ENCODE measurements around the gene CYTL1.

The CYTL1 gene

GRCh38 chr4:4989083-4989622, 30.1 kb downstream of the CYTL1 start:
- no peak for TF ChIP-seq CTCF (IDR thresholded peaks at IDR 0.05; ENCODE audit: low read depth, low read length)
- no peaks in the 10 kb centered on the region for H3K27me3 ChIP-seq
- no peak for DNase-seq
- no peak overlapping the region for H3K4me3 ChIP-seq (ENCODE audit: low read depth, low read length)
- H3K4me1 ChIP-seq = no peaks in the 10 kb centered on the region
- H3K36me3 ChIP-seq = no peaks in the 10 kb centered on the region
- no peaks in the 10 kb centered on the region for H3K9me3 ChIP-seq

- TF ChIP-seq CTCF (IDR thresholded peaks at IDR 0.05; ENCODE audit: low read depth, low read length) = no peak
- no peaks in the 10 kb centered on the region for H3K27me3 ChIP-seq
- H3K4me1 ChIP-seq = no peaks in the 10 kb centered on the region
- H3K36me3 ChIP-seq = no peaks in the 10 kb centered on the region
- no peak for DNase-seq
- H3K4me3 ChIP-seq (ENCODE audit: low read depth, low read length) = no peak overlapping the region
- H3K9me3 ChIP-seq = no peaks in the 10 kb centered on the region
Observed at GRCh38 chr4:4987656-4988055, 31.6 kb downstream of the CYTL1 start.

- no peak for TF ChIP-seq CTCF (IDR thresholded peaks at IDR 0.05; ENCODE audit: low read depth, low read length)
- Histone ChIP-seq H3K36me3 (no peaks in the 10 kb centered on the region), H3K27me3 (no peaks in the 10 kb centered on the region), H3K4me1 (no peaks in the 10 kb centered on the region), H3K9me3 (no peaks in the 10 kb centered on the region), H3K4me3 (ENCODE audit: low read depth, low read length) (no peak overlapping the region)
- DNase-seq = no peak
Observed at GRCh38 chr4:4986841-4987240, 32.4 kb downstream of the CYTL1 start.

GRCh38 chr4:4985844-4986243, 33.4 kb downstream of the CYTL1 start:
- Histone ChIP-seq H3K36me3 (no peaks in the 10 kb centered on the region), H3K4me3 (ENCODE audit: low read depth, low read length) (no peak overlapping the region), H3K9me3 (no peaks in the 10 kb centered on the region), H3K27me3 (no peaks in the 10 kb centered on the region), H3K4me1 (no peaks in the 10 kb centered on the region)
- DNase-seq = no peak
- peak; percentile 42 for TF ChIP-seq CTCF (IDR thresholded peaks at IDR 0.05; ENCODE audit: low read depth, low read length)

- DNase-seq = no peak
- H3K4me1 ChIP-seq = no peaks in the 10 kb centered on the region
- H3K4me3 ChIP-seq (ENCODE audit: low read depth, low read length) = no peak overlapping the region
- H3K27me3 ChIP-seq = no peaks in the 10 kb centered on the region
- H3K9me3 ChIP-seq = no peaks in the 10 kb centered on the region
- TF ChIP-seq CTCF (IDR thresholded peaks at IDR 0.05; ENCODE audit: low read depth, low read length) = no peak
- H3K36me3 ChIP-seq = no peaks in the 10 kb centered on the region
Observed at GRCh38 chr4:4985036-4985435, 34.2 kb downstream of the CYTL1 start.

GRCh38 chr4:4984186-4984585, 35.1 kb downstream of the CYTL1 start:
- no peak for DNase-seq
- no peak overlapping the region for H3K4me3 ChIP-seq (ENCODE audit: low read depth, low read length)
- H3K4me1 ChIP-seq = no peaks in the 10 kb centered on the region
- TF ChIP-seq CTCF (IDR thresholded peaks at IDR 0.05; ENCODE audit: low read depth, low read length) = no peak
- H3K9me3 ChIP-seq = no peaks in the 10 kb centered on the region
- H3K36me3 ChIP-seq = no peaks in the 10 kb centered on the region
- H3K27me3 ChIP-seq = no peaks in the 10 kb centered on the region
